CD1c-positive myeloid dendritic cell (primary cell): ENCODE results near the gene RASGRF2.
"Not testable (repeated sequence)": the region's sequence is repeated elsewhere in the genome, so short reads cannot be mapped to it uniquely, and the experiment has no call there.

Experiments used
- DNase-seq: peaks from one replicate; pipeline ENCODE4 v3.0.0-alpha.2; 2016; ENCODE audit errors: extremely low spot score

The RASGRF2 gene

DNA sequence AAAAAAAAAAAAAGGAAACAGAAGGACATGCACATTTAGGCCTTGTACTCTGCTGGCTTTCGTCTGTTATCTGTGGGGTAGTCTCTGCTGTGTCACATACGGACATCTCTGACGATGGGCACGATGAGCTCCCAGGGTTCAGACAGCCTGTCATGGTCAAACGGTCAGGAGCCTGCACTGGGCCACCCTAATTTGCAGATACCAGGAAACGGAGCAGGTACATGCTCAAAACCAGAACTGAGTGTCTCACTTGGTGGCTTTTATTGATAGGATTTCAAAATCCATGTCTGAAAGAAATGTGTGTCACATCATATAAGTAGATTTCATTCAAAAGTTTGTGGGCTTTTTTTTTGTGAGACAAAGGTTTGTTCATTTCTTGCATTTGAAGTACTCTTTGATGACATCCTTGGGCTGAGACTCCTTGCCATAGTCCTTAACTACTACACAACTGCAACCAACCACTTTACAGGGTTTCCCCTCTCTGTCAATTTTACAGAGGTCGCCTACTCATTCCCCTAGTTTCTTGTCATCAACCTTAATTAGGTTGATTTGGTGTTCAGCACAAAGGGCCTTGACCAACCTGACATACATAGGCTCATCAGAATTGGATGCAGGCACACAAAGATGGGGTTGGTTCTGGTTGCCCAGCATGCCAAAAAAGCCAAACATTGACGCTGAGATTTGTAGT lies 281.9 kb downstream of the RASGRF2 start:
- no peak for DNase-seq

DNA sequence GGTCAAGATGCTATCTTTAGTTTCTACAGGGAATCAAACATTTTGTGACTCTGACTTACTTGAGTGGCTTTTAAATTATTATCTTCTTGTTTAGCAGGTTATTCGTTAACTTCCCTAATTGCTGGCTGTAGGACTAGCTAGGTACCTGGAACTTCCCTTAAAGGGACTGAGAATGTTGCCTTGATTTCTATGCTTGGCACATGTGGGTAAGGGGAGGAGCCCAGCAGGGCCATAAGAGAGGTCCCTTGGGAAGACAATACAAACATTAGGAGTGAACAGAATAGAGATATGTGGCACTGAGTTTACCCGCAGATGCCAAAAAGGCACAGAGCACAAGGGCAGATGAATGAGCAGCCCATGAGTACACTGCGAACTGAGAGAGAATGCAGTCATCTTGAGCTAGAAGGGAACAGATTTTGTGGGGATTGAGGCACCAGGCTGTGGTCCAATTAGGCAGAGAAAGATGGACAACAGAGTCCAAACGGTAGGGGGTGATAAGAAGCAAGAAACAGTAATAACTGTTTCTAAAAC lies 282.8 kb downstream of the RASGRF2 start:
- DNase-seq, result no peak

DNA sequence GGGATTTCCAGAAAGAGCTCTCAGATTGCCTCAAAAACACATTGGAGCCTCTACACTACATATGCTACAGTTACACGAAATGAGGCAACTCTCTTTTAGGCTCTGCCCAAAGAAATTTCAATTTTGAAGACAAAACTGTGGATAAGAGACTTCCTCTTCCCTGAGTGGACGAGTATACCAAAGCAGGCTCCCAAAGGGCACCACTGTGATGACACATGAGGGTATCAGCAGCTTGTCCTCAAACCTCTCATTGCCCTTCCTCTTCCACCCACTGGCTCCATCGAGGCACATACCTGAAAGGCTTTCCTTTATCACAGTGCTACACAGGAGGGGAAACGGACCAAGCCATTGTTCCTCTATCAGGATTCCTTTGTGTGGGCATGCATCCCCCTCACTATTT lies 284.3 kb downstream of the RASGRF2 start:
- DNase-seq, result no peak

DNA sequence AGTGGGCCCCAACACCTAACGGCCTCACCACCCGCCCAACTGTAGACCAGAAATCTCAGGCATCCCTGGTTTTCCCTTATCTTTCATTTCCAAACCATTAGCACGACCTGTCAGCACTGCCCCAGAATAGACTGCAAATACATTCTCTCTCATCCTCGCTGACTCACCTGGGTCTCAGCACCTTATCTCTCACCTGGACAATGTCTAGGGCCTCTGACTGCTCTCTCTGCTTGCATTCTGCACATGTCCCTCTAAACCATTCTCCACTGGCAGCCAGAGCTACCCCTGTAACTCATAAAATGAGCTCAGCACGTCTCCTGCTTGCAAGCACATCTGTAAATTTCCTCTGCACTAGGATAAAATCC lies 285.7 kb downstream of the RASGRF2 start:
- no peak for DNase-seq

DNA sequence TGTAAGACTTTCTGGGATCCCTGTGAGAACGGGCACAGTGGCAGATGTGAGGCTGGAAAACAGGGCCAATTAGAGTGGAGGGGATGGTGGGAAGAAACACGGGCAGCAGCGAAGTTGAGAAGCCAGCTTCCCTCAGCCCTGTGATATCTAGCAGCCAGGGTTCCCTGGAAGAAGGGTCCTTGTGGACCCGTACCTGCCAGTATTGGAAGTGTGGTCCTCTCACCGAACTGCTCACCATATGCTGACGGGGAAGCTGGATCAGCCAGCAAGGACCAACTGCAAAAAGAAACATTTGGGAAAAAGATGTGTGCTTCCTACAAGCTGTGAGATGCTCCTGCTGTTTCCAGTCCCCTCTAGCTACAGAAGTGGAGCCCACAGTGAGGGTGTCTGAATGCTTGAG lies 286.5 kb downstream of the RASGRF2 start:
- no peak for DNase-seq

DNA sequence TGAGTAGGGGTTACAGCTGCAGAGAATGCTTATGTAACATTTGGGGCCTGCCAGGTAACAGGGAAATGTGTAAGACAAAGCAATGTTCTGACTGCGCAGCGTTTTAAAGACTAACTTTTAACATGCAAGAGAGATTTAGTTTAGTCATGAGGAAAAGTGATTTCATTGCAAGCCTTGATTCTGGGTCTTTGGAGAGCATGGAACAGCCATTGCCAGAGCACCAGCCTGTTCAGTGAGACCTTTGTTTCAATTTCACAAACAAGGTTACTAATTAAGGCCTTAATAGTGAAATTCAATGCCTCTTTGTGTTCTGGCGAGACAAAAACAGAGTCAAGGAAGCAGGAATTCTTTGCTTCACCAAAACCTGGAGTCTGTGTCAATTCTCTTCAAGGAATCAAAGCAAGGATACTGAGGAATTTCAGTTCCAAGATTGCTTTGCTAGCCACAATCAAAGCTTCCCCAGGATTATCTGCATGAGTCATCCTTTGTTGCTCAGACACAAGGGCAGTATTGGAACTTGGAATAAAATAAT lies 287.3 kb downstream of the RASGRF2 start:
- no peak for DNase-seq

DNA sequence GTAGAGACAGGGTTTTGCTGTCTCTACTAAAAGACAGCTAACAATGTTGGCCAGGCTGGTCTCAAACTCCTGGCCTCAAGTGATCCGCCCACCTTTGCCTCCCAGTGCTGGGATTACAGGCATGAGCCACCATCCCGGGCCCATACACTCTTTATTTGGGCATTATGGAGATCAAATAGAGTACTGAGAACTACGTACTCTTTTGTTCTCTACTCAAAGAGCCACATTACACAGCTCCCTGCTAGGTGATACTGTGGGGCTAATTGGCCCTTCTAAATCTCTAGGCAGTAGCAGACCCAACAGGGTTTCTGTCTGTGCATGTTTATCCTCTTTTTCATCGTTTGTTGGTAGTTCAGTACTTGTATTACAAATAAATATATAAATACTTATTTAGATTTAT lies 289.1 kb downstream of the RASGRF2 start:
- DNase-seq, result no peak

DNA sequence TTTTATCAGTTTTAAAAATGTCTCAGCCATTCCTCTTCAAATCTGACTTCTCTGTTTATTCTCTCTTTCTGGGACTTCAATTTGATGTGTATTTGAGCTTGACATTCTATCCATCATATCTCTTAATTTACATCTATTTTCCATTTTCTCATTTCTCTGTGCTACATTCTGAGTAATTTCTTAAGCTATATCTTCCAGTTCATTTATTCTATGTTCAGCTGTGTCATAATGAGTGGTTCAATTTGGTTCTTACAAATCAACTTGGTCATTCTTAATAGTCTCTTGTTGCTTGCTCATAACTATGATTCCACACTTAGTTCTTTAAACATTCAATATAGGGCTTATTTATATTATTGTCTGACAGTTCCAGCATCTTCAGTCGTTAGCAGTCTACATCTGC lies 289.8 kb downstream of the RASGRF2 start:
- no peak for DNase-seq

DNA sequence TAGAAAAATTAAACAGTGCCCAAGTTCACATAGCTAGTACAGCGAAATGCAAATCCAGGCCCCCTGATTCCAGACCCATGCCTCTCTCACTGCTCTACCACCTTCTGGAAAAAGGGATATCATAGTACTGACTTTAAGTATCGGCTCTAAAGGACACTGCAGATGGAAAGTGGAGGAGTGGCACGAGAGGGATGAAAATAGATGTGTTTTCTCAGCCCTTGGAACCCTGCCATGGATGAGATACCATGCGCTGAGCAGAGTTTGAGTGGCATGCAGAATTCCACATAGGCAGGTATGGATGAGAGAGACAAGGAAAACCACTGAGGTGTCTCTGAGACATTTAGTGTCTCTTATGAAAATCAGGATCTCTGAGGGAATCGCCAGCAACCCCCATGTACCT lies 291.8 kb downstream of the RASGRF2 start:
- no peak for DNase-seq

DNA sequence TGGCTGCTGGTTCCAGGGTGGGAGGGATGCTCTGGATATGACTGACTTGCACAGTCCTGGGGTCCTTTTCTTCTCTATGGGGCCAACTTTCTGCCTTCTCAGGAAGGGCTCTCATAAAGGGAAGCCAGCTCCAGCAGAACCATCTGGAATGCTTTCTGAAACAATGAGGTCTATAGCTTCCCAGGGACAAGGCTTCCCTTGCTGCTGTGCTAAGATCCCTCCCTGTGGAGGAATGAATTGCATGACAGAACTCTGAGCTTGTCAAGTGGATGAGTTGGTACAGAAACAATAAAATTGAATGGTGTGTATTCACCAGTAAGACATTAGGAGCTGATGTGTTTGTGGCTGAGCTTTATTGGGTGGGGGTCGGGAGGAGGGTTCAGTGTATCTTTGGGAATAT lies 292.7 kb downstream of the RASGRF2 start:
- DNase-seq, result no peak

DNA sequence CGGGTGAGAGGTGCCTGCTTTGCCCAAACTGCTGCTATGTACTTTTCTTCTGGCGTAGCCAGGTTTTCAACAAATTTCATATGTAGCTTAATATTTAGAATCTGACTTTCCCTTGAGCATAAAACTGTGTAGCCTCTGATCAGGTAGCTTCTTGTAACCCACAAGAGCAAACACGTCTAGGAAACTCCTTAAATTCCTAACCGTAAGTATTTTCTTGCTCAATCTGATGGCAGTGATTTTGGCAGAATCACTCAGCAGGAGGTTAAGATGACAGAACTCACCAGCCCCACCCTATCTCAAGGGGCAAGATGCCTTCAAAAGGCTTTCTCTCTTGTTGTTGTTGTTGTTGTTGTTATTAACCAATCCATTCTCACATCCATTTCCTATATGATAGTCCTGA lies 293.7 kb downstream of the RASGRF2 start:
- DNase-seq, result no peak

DNA sequence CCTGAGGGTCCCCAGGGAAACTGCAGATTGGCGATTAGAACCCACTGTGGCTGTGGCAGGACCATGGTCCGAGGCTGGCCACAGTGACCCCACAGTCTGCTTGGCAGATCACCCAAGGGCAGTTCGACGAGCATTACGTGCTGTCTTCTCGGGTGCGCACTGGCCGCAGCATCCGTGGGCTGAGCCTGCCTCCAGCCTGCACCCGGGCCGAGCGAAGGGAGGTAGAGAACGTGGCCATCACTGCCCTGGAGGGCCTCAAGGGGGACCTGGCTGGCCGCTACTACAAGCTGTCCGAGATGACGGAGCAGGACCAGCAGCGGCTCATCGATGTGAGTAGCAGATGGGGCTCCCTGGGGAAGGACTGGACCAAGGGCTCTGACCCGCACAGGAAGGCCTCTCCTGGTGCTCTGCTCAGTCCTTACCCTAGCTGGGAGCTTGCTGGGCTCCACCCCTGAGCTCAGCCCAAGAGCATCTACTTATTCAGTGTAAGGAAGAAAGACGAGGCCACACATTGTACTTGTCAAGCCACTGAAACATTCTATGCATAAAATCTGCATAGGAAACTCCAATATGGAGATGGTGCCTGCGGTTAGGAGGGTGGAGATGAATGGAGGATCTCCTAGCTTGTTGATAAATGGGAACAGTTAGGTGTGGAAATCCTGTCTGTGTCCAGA lies 294.9 kb downstream of the RASGRF2 start:
- no peak for DNase-seq

DNA sequence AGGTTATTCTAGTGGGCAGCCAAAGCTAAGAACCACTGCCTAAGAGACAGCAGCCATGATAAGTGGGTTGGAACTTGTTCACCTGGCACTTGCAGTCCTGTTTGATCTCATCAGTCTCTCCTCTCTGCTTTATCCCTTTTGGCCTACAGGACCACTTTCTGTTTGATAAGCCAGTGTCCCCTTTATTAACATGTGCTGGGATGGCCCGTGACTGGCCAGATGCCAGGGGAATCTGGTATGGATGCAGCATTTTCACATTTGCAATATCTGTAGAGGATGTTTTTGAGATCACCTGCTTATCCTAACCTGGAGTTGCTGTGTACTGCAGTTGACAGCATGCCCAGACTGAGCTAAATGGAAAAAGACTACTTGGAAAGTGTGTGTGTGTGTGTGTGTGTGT lies 296.6 kb downstream of the RASGRF2 start:
- DNase-seq, result no peak

DNA sequence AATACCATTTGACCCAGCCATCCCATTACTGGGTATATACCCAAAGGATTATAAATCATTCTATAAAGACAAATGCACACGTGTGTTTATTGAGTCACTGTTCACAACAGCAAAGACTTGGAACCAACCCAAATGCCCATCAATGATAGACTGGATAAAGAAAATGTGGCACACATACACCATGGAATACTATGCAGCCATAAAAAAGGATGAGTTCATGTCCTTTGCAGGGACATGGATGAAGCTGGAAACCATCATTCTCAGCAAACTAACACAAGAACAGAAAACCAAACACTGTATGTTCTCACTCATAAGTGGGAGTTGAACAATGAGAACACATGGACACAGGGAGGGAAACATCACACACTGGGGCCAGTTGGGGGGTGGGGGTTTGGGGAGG lies 302.6 kb downstream of the RASGRF2 start:
- not testable (repeated sequence) for DNase-seq

DNA sequence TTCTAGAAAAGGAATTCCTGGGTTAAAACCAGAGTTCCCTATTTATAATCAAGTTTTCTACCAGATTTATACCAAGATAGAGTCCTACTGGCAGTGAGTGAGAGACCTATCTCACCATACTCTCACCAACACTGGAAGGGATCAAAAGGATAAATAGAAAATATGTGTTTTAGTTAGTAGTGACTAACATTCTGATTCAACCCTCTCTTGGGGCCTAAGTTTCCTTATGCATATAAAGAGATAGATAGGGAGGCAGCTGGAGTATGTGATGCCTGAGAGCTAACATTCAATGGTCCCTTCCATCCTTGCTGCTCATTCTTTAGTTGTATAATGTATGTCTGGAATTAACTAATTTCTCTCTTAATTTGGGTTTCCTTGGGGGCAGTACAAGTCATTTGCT lies 304.9 kb downstream of the RASGRF2 start:
- DNase-seq, result no peak

DNA sequence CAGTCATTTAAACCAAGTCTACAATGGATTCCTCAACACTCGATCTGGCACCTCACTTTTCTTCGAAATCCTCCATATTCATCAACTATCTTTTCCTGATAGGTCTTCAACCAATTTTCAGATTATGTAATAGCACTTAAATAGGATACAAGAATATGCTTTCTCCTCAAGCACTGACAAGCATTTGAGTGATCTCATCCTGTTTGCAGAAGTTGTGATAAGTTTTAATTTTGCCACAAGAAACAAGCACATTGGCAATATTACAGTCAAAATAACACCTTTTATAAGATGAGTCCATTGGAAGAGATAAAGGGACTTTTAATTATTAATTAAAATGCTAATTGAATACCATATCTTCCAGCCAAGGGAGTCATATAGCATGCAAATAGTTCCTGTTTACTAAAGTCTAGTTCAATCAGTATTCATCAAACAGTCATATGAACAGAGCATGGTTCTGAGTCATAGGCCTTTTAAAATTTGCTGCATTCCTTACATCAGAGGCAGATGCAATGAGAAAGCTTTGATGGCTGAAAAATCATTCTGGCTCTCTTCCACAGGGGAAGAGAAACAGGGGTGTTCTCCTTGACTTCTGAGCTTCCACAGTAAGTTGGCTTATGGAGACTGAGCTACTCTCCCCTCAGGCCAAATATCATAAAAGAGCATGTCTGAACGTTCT lies 308.5 kb downstream of the RASGRF2 start:
- peak; percentile 2 for DNase-seq

DNA sequence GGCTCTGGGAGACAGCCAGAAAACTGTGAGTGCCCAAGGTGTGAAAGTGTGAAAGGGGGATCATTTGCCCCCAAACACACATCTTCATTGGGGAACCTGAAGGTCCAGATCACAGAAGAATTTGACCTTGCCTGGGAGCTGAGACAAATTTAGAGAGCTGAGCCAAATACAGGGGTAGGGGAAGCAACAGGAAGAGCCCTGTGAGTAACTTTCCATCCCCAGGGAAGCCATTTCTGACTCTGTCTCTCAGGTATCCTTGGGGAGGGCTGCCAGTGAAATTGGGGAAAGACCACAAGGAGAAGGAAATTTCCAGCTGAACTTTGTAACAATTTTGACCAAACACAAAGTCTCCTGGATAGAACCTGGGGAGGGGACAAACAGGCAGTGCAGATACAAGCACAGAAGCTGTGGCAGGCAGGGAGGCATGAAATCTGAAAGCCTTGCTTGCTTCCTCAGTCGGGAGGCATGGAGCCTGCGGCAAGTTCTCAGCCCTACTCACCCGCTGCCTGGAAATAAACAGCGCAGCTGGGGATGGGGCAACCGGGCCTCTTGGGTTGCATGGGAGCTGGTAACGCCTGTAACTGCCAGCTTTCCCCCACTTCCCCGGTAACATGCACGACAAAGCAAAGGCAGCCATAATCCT lies 309.7 kb downstream of the RASGRF2 start:
- DNase-seq, result no peak

DNA sequence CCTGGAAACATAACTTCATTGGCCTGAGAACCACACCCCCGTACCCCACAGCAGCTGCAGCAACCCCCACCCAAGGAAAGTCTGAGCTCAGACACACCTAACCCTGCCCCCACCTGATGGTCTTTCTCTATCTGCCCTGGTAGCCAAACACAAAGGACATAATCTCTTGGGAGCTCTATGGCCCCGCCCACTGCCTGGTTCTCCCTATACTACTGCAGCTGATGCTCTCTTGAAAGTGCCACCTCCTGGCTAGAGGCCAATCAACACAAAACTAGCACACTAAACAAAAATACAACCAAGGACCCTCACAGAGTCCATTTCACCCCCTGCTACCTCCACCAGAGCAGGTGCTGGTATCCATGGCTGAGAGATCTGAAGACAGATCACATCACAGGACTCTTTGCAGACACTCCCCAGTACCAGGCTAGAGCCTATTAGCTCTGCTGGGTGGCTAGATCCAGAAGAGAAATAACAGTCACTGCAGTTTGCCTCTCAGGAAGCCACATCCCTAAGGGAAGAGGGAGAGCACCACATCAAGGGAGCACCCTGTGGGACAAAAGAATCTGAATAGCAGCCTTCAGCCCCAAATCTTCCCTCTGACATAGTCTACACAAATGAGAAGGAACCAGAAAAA lies 310.3 kb downstream of the RASGRF2 start:
- not testable (repeated sequence) for DNase-seq
